Measurements from ENCODE around the gene KCNJ15. TPM values are rescaled to one million over a fixed set of nuclear protein-coding genes. Genes with fewer than 3 reads are reported as not detected.

KCNJ15 gene
- total RNA-seq, 1 donor from 2014 or later = not detected

- DNase-seq = no peak
- H3K27ac Mint-ChIP-seq (ENCODE audit: unreplicated experiment) = no peak overlapping the region
- no peak for TF ChIP-seq CTCF (IDR thresholded peaks at IDR 0.05; ENCODE audit: partially characterized antibody, unreplicated experiment)
- no peaks in the 10 kb centered on the region for H3K9me3 Mint-ChIP-seq (ENCODE audit: unreplicated experiment)
- H3K36me3 Mint-ChIP-seq (ENCODE audit: unreplicated experiment) = no peaks in the 10 kb centered on the region
- no peak overlapping the region for H3K4me3 Mint-ChIP-seq (ENCODE audit: unreplicated experiment)
- H3K4me1 Mint-ChIP-seq (ENCODE audit: low read depth, unreplicated experiment) = no peaks in the 10 kb centered on the region
- H3K27me3 Mint-ChIP-seq (ENCODE audit: unreplicated experiment) = peaks cover 2% of the 10 kb centered on the region
Observed at GRCh38 chr21:38291874-38292273, 35.1 kb downstream of the KCNJ15 start.

- no peaks in the 10 kb centered on the region for H3K9me3 Mint-ChIP-seq (ENCODE audit: unreplicated experiment)
Observed at GRCh38 chr21:38293113-38293512, 36.3 kb downstream of the KCNJ15 start.

GRCh38 chr21:38293765-38294164 is 37.0 kb downstream of the KCNJ15 start:
- TF ChIP-seq CTCF (IDR thresholded peaks at IDR 0.05; ENCODE audit: partially characterized antibody, unreplicated experiment) = no peak
- Mint-ChIP-seq H3K27me3 (ENCODE audit: unreplicated experiment) (peaks cover 2% of the 10 kb centered on the region), H3K4me3 (ENCODE audit: unreplicated experiment) (no peak overlapping the region), H3K27ac (ENCODE audit: unreplicated experiment) (no peak overlapping the region), H3K9me3 (ENCODE audit: unreplicated experiment) (no peaks in the 10 kb centered on the region), H3K4me1 (ENCODE audit: low read depth, unreplicated experiment) (no peaks in the 10 kb centered on the region), H3K36me3 (ENCODE audit: unreplicated experiment) (no peaks in the 10 kb centered on the region)
- DNase-seq = no peak

More at GRCh38 chr21:38293113-38293512, 36.3 kb downstream of the KCNJ15 start:
- Mint-ChIP-seq H3K27me3 (ENCODE audit: unreplicated experiment) (peaks cover 2% of the 10 kb centered on the region), H3K27ac (ENCODE audit: unreplicated experiment) (no peak overlapping the region), H3K36me3 (ENCODE audit: unreplicated experiment) (no peaks in the 10 kb centered on the region), H3K4me1 (ENCODE audit: low read depth, unreplicated experiment) (no peaks in the 10 kb centered on the region), H3K4me3 (ENCODE audit: unreplicated experiment) (no peak overlapping the region)
- no peak for TF ChIP-seq CTCF (IDR thresholded peaks at IDR 0.05; ENCODE audit: partially characterized antibody, unreplicated experiment)
- DNase-seq = no peak

GRCh38 chr21:38294609-38295008 is 37.8 kb downstream of the KCNJ15 start:
- no peak for DNase-seq
- Mint-ChIP-seq H3K36me3 (ENCODE audit: unreplicated experiment) (no peaks in the 10 kb centered on the region), H3K9me3 (ENCODE audit: unreplicated experiment) (no peaks in the 10 kb centered on the region), H3K27ac (ENCODE audit: unreplicated experiment) (no peak overlapping the region), H3K27me3 (ENCODE audit: unreplicated experiment) (peaks cover 2% of the 10 kb centered on the region), H3K4me1 (ENCODE audit: low read depth, unreplicated experiment) (no peaks in the 10 kb centered on the region), H3K4me3 (ENCODE audit: unreplicated experiment) (no peak overlapping the region)
- TF ChIP-seq CTCF (IDR thresholded peaks at IDR 0.05; ENCODE audit: partially characterized antibody, unreplicated experiment) = no peak

- no peaks in the 10 kb centered on the region for H3K27me3 Mint-ChIP-seq (ENCODE audit: unreplicated experiment)
- TF ChIP-seq CTCF (IDR thresholded peaks at IDR 0.05; ENCODE audit: partially characterized antibody, unreplicated experiment) = no peak
- H3K9me3 Mint-ChIP-seq (ENCODE audit: unreplicated experiment) = no peaks in the 10 kb centered on the region
- no peak overlapping the region for H3K27ac Mint-ChIP-seq (ENCODE audit: unreplicated experiment)
- no peaks in the 10 kb centered on the region for H3K4me1 Mint-ChIP-seq (ENCODE audit: low read depth, unreplicated experiment)
- no peak overlapping the region for H3K4me3 Mint-ChIP-seq (ENCODE audit: unreplicated experiment)
- H3K36me3 Mint-ChIP-seq (ENCODE audit: unreplicated experiment) = no peaks in the 10 kb centered on the region
- no peak for DNase-seq
Observed at GRCh38 chr21:38295997-38296764, 39.4 kb downstream of the KCNJ15 start.
